ENCODE results near the gene SPATA12.

The SPATA12 gene

DNA sequence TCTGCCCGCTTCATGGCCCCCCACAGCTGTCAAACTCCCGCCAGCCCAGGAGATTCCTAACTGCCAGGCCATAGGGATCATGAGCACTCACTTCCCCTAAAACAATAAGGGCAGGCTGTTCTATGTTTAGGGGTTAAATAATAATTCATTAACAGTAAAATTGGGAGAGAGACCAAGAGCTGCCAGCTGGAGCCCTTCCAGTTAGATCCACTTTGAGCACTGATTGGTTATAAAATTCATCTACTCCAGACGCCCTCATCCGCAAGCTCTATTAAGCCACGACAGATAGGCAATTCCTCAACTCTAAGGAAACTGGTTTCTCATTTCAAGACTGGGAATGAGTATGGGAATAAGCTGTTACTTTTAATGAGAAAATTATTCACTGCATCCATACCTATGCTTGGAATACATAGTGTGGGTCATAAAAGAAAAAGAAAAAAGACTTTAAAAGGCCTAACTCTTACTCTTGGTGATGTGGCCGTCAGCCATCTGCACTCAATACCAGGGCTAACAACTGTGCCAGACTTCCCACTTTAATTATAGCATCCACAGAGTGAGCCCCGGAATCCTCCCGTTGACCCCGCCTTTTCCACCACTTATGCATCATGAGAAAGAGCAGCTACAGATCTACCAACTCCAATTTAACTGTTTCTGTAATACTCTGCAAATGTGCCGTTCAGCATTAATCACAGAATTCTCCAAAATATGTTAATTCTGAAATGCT lies 60.1 kb downstream of the SPATA12 start:
- no peak for DNase-seq
